CD4-positive, alpha-beta T cell treated with Interleukin-4 for 4 hours (primary cell): ENCODE data around the gene CDC42BPB.

Source experiments
- DNase-seq: peaks from one replicate; pipeline ENCODE4 v3.0.0-alpha.2; 2020

The CDC42BPB gene

DNA sequence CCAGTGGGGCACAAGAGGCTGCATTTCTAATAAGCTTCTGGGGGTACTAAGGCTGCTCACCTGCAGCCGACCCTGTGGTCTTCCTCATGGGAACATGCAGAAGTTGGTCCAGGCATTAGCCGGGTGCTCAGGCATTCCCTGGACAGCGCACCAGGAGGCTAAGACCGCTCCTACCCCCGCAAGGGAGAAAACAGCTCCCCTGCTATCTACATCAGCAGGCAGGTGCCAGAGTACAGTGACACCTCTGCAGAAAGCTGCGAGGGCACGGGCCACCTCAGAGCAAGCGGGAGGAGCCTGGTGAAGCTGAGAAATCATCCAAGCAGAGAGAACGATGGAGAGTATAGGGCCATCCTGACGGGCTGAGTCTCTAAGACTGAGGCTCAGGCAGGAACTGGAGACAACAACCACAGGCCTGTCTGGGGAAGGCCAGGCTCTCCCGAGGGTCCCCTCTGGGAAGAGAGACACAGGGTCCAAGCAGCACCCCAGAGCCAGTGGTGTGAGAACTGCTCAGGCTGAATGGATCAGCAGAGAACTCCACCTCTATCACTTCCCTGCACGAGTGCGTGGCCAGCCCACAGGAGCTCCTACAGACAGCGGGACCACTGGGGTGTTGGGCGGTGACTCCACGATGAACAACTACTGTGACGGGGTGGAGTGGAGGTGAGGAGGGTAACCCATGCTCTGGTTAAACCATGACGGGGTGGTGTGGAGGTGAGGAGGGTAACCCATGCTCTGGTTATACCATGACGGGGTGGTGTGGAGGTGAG lies 72.8 kb downstream of the CDC42BPB start:
- DNase-seq, result no peak

DNA sequence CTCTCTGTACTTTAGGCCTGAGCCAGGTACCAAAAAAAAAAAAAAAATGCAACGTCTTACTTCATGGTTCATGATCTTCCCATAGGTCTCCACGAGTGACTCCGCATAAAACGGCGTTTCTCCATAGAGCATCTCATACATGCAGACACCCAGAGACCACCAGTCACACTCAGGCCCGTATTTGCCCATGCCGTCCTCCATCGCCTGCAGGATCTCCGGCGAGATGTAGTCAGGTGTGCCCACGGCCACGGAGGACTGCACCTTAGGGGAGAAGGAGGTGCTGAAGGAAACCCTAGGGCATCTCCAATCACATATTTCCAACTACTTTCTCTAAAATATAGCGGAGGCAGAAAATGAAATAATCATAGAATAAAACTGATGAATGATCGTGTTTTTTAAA lies 73.9 kb downstream of the CDC42BPB start:
- no peak for DNase-seq

DNA sequence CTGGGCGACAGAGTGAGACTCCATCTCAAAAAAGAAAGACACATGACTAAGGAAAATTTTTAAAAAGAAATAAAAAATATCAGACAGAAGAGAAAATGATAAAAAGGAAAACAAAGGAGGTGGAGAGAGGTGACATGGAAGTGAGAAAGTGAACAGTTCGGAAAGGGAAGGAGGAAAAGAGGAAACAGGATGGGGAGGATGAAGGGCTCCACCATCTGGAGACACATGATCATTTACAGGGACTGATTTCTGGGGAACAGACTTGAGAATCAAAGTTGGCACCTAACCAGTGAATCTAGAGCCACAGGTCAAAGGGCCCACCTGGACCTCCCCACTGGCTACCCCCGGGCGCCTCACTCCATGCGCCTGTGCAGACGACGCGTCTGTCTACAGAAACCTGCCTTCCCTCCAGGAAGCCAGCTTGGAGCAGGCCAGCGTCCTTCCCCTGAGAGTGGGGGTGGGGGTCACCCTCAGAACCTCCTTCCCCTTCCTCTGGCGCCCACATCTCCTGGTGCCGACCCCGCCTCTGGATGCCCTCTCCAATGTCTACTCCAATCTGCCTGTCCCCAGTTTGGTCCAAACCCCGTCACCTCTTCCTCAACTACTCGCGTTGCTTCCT lies 74.4 kb downstream of the CDC42BPB start:
- no peak for DNase-seq

DNA sequence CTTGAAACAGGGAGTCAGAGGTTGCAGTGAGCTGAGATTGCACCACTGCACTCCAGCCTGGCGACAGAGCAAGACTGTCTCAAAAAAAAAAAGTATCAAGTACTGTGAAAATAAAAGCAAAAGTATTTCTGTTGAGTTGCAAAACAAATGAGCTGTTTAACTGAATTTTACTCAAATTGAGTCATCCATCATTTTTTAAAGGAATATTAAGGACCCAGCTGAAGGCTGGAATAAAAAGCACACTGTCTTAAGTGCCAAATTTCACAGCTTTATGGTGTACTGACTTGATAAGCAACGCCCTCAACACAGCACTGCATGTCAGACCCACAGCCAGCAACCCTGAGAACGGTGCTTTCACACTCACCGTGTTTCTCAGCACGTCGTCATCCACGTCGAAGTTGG lies 76.9 kb downstream of the CDC42BPB start:
- DNase-seq, result no peak

DNA sequence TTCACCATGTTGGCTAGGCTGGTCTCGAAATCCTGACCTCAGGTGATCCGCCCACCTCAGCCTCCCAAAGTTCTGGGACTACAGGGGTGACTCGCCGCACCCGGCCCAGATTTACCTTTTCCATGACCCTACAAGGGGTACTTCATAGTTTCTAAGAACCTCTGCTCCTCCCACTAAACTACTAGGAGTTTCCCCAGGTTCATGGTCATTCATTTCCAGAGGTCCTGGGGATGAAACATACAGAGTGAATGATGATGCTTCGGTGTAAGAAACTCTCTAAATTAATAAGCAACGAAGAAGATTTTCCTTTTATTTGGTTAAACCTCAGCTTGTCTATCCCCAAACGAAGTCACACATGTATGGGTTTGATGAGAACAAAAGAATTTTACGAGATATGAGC lies 77.9 kb downstream of the CDC42BPB start:
- DNase-seq, result no peak

DNA sequence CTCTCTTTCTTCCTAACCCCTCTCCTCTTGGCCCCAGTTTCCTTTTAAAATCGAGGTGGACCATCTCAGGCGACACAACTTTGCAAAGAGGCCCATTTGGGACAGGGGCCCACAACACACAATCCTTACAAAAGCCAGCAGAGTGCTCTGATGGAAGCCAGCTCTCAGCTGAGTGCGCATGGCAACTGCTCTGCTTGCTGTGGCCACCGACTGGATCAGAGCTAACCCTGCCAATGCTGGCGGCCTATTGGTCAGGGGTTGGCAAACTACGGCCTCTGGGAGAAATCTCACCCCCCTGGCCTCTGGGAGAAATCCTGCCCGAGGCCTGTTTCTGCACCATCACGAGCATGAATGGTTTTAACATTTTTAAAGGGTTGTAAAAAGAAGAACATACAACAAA lies 79.9 kb downstream of the CDC42BPB start:
- DNase-seq, result no peak

DNA sequence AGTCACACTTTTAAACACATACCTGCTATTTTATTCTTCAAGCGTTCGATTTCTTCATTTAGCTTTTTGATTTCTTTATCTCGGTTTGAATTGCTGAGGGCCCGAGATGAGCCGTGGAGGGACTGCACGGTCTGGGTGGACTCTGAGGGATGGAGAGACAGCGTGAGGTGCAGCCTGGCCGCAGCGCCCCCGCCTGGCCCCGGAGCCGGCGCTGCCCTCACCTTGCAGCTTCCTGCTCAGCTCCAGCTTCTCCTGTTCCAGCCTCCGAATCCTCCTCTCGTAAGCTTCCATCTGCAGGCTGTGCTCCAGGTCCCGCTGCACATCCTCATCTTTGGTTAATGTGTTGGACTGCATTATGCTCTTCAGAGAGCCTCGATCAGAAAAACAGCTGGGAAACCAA lies 81.7 kb downstream of the CDC42BPB start:
- no peak for DNase-seq

DNA sequence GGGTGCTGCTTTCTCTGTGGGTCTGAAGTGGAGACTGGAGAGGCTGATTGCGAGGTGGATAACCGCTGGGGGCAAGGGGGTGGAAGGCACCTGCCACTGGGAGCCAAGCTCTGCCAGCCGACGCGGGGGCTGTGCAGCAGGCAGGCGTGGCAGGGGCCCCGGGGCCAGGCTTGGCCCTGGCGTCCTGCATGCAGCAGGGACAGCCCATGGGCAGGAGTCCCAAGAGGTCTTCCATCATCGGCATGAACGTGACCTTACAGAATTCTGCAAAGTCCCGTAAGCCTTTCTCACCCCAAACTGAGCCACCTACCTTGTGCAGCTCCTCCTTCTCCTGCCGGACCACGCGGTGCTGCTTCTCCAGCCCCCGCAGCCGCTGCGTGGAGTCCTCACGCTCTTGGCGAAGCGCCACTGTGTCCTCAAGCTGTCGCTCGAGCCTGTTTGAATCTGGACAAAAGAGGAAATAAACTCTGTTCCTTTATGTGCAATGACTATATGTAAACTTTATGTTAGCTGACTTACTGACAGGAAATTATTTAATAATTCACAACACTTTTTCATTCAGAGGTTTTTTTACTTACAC lies 83.6 kb downstream of the CDC42BPB start:
- no peak for DNase-seq

DNA sequence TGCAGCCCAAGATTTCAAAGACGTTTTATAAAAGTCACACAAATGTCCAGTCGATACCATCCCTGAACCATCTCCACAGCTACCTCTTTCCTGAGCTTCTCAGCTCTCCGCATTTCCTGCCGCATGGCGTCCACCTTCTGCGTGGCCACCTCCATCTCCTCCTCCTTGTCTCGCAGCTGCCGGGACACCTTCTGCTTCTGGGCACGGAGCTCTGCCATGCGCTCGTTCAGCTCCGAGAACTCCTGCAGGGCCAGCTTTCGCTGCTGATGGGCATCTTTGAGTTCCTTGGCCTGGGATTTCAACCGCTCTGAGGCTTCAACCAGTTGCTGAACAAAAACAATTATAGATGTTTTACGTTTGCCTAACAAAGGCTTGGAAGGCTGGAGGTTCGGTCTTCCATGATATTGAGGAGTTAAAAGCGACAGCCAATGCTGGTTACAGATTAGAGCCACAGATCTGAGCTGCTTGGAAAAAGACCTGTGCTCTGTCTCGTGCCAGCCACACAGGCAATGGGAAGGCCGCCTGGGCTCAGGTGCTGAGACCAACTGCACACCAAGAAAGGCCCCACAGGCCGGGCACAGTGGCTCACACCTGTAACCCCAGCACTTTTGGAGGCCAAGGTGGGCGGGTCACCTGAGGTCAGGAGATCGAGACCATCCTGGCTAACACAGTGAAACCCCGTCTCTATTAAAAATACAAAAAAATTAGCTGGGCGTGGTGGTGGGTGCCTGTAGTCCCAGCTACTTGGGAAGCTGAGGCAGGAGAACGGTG lies 85.3 kb downstream of the CDC42BPB start:
- no peak for DNase-seq

DNA sequence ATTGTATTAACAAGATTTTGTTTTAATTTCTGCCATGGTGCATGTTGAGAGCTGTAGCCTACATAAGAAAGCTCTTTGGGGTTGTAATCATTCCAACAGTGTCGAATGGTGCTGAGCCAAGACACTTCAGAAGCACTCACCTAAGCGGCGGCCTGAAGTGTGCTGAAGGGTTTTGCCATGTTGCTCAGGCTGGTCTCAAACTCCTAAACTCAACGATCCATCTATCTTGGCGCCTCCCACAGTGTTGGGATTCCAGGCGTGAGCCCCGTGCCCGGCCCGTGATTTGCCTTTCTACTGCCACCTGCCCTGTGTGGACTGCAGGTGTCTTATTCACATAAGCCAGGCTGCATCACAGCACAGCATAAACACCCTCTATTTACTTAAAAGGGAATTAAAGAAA lies 86.0 kb downstream of the CDC42BPB start:
- no peak for DNase-seq

DNA sequence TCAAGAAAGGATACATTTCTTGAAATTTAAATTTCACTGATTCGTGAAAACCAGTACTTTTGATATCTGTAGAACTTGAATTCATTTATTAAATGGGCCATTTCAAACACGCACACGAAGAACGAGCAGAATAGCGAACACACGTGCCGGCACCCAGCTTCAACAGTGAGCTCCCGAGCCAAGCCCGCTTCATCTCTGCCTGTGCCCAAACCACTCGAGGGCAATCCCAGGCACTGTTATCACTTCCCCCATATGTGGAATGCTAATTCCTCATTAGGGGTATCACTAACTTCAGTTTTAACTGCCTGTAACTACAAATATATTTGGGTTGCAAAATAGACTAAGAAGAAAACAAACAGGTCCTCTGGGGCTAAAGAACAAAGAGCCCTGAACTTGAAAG lies 86.9 kb downstream of the CDC42BPB start:
- no peak for DNase-seq

DNA sequence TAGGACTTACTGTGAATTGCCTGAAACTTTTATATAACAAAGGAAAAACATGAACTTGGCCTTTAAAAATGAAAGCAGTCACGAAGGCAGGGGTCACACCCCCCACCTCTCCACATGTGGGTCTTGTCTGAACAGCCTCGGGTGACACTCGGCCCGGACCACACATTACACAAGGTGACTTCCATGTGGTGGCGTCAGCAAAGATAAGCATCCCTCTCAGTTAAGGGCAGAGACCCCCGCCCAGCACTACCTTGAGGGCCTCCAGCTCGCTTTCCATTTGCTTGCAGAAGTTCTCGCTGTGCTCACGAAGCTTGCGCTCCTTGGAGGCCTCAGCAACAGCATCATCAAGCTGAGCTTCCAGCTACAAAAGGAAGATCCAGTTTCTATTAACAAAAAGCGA lies 87.4 kb downstream of the CDC42BPB start:
- no peak for DNase-seq

DNA sequence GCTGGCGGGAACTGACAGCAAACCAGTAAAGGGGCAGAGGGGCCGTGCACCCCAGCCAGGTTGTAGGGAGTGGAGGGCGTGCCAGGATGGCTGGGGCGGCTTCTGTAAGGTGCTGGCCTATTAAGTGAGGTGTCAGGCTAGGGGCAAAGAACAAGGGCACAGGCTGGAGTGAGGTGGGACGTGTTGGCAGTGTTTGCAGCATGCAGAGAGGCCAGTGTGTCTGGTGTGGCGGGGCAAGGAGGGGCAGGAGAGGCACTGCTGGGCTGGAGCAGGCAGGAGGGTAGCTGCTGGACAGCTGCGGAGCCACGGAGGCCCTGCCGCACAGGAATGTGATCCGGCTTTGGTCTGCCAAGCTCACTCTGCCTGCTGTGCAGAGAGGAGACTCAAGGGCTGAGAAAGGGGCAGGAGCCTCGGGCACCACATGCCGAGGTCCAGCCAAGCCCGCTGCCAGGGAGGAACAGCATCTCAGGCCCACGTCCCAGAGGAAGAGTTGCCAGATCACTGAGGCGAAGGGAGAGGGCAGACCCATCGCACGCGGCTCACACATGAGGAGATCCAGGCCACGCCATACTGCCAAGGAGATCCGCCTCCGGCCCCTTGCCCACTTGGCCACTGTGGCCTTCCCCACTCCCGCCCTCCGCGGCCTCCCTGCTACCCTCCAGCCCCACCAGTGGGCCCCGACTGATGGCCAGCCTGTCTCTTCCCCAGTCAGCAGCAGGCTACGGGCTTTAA lies 88.1 kb downstream of the CDC42BPB start:
- DNase-seq, result no peak

DNA sequence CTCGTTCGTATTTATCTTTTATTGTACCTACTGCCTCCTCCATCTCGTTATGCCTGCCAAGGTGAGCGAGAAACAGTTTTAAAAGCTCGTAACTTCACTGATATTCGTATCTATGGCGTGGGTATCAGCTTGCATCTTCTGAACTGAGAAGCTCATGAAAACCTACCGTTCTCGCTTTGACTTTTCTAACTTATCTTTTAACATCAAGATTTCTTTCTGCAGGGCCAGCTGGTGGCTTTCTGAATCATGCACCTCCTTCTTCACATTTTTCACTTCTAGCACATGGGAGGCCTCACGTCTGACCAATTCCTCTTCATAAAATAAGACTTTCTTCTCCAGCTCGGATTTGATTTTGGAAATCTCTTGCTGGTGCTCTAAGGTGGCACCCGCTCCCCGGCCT lies 89.0 kb downstream of the CDC42BPB start:
- no peak for DNase-seq

DNA sequence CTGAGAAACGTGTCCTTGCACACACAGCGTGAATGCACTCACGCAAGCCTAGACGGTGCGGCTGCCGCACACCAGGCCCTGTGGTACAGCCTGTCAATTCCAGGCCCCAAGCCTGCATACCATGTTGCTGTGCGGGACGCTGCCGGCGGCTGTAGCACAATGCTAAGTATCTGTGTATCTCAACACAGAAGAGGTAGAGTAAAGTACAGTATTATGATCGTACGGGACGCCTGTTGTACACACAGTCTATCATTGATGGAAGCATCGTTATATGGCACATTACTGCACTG lies 89.9 kb downstream of the CDC42BPB start:
- no peak for DNase-seq

DNA sequence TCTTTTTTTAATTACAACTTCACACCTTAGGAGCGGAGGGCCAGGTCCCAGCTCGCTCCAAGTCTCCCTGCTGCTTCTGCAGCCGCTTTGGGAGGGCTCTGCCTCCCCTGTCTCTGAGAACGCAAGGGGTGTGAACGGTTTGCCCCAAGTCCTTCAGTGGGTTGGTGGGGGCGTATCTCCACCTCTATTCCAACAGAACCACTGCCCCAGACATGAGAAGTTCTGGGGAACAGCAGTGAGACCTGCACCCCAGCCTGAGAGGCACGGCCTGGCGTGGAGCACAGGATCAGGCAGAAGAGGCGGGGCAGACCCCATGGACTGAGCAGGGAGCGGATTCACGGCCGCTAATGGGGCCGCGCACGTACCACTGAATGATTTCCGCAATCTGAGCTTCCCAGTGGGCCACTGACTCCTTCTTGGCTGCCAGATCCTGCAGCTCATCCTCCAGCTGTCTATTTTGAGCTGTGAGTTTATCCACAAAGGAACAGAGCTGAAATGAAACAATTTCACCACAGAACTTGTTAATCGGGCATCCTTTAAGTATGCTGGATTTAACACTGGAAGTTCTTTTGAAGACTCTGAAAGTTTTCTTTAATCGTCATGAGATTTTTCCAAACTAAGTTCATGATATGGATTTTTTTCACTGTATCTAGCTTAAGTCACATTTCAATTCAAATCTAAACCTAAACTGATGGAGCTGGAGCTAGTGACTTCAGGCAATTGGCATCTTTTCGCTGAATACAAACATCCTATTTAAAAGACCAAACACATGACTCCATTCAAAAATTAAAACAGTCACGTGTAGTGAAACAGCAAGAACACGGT lies 90.5 kb downstream of the CDC42BPB start:
- no peak for DNase-seq

DNA sequence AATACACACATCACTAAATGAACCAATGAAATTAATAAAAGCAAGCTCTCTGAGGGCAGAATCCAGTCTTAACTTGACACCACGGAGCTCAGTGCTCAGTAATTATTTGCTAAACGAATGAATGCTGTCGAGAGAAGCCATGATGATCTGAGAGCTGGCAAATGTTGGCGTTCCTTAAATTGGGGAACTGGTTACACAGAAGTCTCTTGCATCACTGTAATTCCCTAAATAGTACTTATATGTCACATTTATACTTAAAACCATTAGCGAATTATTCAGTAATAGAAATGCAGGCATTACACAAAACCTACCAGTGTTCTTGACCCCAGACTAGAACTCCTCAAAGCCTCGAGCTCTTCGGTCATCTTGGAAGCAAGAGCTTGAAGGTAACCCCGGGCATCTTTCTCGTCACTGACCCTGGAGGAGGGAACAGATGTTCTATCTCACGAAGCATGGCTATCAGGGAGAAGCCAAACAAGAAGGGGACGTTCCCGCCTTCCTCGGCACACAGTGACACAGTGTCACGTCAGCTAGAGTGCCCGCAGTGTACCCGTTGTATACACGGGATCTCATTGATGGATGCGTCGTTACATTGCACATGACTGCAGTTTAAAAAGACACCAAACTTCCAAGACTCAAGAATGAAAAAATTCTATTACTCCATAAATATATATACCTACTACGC lies 91.2 kb downstream of the CDC42BPB start:
- no peak for DNase-seq

DNA sequence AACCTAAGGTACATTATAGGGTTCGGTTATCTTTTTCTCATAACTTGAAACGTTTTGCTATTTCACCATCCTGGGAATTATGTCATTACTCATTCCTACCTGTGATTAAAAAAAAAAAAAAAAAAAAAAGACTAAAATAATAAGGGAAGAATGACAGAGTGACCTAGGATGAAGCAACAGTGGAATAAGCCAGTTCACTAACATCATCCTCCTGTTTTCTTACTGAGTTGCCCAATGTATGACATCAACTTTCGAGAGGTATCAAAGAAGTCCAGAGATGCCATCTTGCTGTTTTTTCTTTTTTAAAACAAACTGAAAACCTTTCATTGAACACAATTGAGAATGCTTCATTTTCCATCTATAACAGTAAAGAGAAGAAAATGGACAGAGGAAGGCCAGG lies 92.1 kb downstream of the CDC42BPB start:
- DNase-seq, result no peak

DNA sequence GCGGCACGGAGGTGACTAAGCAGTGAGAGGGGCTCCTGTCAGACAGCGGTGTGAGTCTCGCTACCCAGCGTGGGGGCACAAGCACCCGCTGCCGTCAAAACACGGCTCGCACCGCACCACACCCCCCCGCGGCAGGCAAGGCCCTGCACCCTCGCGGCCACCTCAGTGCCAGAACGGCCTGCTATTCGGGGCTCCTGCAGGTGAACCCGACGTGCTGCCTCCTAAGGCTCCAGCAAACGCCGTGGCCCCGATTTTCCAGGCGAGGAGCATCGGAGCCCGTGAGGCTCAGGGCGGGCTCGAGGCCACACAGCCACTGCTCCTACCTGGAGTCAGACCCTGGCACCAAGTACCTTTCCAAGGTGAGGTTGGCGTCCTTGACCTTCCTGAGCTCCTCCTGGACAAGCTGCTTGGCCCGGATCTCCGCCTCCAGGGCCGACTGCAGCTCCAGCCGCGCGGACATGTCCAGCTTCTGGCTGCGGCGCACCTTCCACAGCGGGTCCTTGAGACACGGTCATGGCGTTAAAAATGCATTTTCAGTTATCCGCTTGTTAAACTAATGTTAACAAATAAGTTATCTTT lies 93.1 kb downstream of the CDC42BPB start:
- no peak for DNase-seq

DNA sequence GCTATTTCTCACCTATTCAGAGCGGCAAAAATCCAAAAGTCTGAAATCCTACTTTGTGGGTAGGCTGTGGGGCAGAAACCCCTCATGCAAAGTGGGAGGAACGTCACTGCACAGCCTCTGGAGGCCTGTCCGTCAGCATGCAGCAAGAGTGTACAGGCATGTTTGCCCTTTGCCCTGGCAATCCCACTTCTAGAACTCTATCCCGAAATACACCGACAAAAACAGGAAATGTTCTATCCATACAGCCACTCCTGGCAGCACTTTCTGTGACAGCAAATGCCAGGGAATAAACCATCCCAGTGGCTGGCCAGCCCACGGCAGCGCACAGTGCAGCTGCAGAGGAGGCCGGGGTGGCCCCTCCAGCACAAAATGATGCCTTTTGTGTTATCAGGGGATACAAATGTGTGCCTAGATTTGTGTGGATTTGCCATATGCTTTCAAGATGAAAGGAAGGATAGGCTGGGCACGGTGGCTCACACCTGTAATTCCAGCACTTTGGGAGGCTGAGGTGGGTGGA lies 95.2 kb downstream of the CDC42BPB start:
- no peak for DNase-seq

DNA sequence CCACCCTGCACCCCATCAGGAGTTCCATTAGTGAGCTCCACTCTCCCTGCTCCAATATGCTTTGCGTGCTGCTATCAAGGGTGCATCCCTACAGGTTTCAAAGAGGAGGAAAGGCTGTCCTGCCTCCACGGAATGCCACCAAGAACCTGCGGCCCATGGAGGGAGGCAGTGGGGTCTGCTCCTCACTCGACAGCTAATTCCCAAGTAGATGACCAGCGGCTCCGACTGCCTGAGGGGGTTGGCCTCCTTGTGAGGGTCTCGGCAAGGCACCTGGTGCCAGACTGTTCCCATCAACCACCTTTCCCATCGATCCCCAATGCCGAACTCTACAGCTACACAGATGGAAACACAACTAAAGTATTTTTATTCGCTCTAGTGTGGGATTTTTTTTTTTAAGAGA lies 98.9 kb downstream of the CDC42BPB start:
- no peak for DNase-seq
